Esophagus muscularis mucosa (tissue), 4 donors: ENCODE measurements around the gene ASXL2.

ENCODE experiments used
- EP300 ChIP-seq: sonication (generic); formaldehyde crosslinking; IDR thresholded peaks from one replicate; pipeline ENCODE4 v1.6.1; 2017; ENCODE audit warnings: antibody characterized with exemption
- POLR2A ChIP-seq: fragments of 450-650 bp; IDR thresholded peaks from one replicate; pipeline ENCODE4 v1.6.1; 2017; ENCODE audit warnings: antibody characterized with exemption, moderate library complexity, mild to moderate bottlenecking, low read depth
- POLR2AphosphoS5 ChIP-seq, 2 donors: sonication (generic); formaldehyde crosslinking; IDR thresholded peaks; one replicate each; pipeline ENCODE4 v1.6.1; 2017; ENCODE audit warnings: antibody characterized with exemption in 2 of 2
- TF ChIP-seq, protein P1 (sequence below), 3 experiments: fragments of 200-600 bp in 2 of 3; fragments of 450-650 bp in 1 of 3; sonication (generic) in 2 of 3; IDR thresholded peaks; one replicate each; pipeline ENCODE4 v1.5.1; 2017 to 2019; ENCODE audit warnings: antibody characterized with exemption in 3 of 3, mild to moderate bottlenecking in 2 of 3, moderate library complexity in 1 of 3

GRCh38 chr2:25724756-25725155 is 153.5 kb downstream of the ASXL2 start:
- TF ChIP-seq, protein P1, sequence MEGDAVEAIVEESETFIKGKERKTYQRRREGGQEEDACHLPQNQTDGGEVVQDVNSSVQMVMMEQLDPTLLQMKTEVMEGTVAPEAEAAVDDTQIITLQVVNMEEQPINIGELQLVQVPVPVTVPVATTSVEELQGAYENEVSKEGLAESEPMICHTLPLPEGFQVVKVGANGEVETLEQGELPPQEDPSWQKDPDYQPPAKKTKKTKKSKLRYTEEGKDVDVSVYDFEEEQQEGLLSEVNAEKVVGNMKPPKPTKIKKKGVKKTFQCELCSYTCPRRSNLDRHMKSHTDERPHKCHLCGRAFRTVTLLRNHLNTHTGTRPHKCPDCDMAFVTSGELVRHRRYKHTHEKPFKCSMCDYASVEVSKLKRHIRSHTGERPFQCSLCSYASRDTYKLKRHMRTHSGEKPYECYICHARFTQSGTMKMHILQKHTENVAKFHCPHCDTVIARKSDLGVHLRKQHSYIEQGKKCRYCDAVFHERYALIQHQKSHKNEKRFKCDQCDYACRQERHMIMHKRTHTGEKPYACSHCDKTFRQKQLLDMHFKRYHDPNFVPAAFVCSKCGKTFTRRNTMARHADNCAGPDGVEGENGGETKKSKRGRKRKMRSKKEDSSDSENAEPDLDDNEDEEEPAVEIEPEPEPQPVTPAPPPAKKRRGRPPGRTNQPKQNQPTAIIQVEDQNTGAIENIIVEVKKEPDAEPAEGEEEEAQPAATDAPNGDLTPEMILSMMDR (IDR thresholded peaks at IDR 0.05): no peak
- no peak for TF ChIP-seq POLR2A
- TF ChIP-seq EP300: no peak
- TF ChIP-seq POLR2AphosphoS5 (IDR thresholded peaks at IDR 0.05): no peak
